GM12878 (cell line): ENCODE results near the gene HHAT. TPM values are rescaled to one million over a fixed set of nuclear protein-coding genes. Genes with fewer than 3 reads are reported as not detected.

Experiments
- ATF2 ChIP-seq: IDR thresholded peaks from 2 replicates; pipeline ENCODE4 v1.6.1; 2012; ENCODE audit warnings: low read length, inconsistent platforms
- BCL3 ChIP-seq: IDR thresholded peaks from 2 replicates; pipeline ENCODE4 v1.6.1; 2011; ENCODE audit warnings: borderline replicate concordance, low read depth, mild to moderate bottlenecking, moderate library complexity, low read length; ENCODE audit not compliant: insufficient read depth, poor library complexity, severe bottlenecking
- BHLHE40 ChIP-seq, 2 experiments: fragments of 450-650 bp in 1 of 2; IDR thresholded peaks; 2 replicates each; pipeline ENCODE4 v1.6.1; 2011 to 2017; ENCODE audit warnings: low read depth in 2 of 2, borderline replicate concordance in 1 of 2, improper control_type of control experiment in 1 of 2, low read length in 1 of 2, mild to moderate bottlenecking in 1 of 2
- CHD1 ChIP-seq: IDR thresholded peaks from 2 replicates; pipeline ENCODE4 v1.6.1; 2012; ENCODE audit warnings: low read depth, low read length, improper control_type of control experiment
- CHD4 ChIP-seq: fragments of 200-600 bp; sonication (generic); IDR thresholded peaks from 2 replicates; pipeline ENCODE4 v1.6.1; 2016; ENCODE audit warnings: mild to moderate bottlenecking
- EED ChIP-seq: sonication (generic); IDR thresholded peaks from 2 replicates; pipeline ENCODE4 v1.6.1; 2016; ENCODE audit warnings: antibody characterized with exemption, low read depth
- NFYA ChIP-seq: IDR thresholded peaks from 2 replicates; pipeline ENCODE4 v1.6.1; 2011; ENCODE audit warnings: low read depth, mild to moderate bottlenecking, low read length, improper control_type of control experiment, borderline replicate concordance
- PAX5 ChIP-seq: IDR thresholded peaks from 2 replicates; pipeline ENCODE4 v1.6.1; 2011; ENCODE audit warnings: low read depth, low read length, borderline replicate concordance
- RAD51 ChIP-seq: fragments of 450-650 bp; IDR thresholded peaks from 2 replicates; pipeline ENCODE4 v1.6.1; 2016; ENCODE audit warnings: moderate library complexity, mild to moderate bottlenecking, inconsistent platforms
- SUPT20H ChIP-seq: IDR thresholded peaks from 2 replicates; pipeline ENCODE4 v1.6.1; 2011; ENCODE audit warnings: low read depth, mild to moderate bottlenecking, low read length, moderate library complexity, borderline replicate concordance; ENCODE audit not compliant: control insufficient read depth
- ZNF687 ChIP-seq: fragments of 450-650 bp; IDR thresholded peaks from 2 replicates; pipeline ENCODE4 v1.6.1; 2017; ENCODE audit warnings: mild to moderate bottlenecking, moderate library complexity
- polyA plus RNA-seq, 11 experiments: library from polyadenylated mRNA; depleted of rRNA in 4 of 11; unstranded in 6 of 11; stranded (reverse) in 5 of 11; fragments of >200 nt; fragmentation: Nextera tagmentation in 4 of 11; fragmentation: Illumina TruSeq in 1 of 11; extraction: Ambion mirVana in 4 of 11; extraction: Trizol in 1 of 11; gene quantifications; 1 replicate in 1 of 11; 2 replicates in 10 of 11; pipeline versions ENCODE4 v1.2.1 to v1.2.3, GENCODE V29; 2011 to 2016; ENCODE audit warnings: inconsistent platforms in 2 of 11, missing spikeins in 2 of 11, low read depth in 1 of 11
- total RNA-seq, 4 experiments: library from RNA; depleted of rRNA in 3 of 4; stranded (reverse); fragments of >200 nt in 3 of 4; fragmentation: Illumina TruSeq in 1 of 4; extraction: Trizol in 1 of 4; gene quantifications; 2 replicates each; pipeline versions ENCODE4 v1.2.1 to v1.2.3, GENCODE V29; 2013 to 2021

Gene HHAT
- total and polyA plus RNA-seq, 10 of the 15 experiments (the other 5 are each of a cell fraction or from before 2014, with no cell fraction given) = 1.2 to 37.6 (median 2.6) TPM

GRCh38 chr1:210394281-210394821, 65.6 kb downstream of the HHAT start (continued):
- TF ChIP-seq BCL3 = peak; percentile 20
- TF ChIP-seq ATF2 = peak; percentile 16; the same call in 1 of the 2 replicates
- peak; percentile 97 for TF ChIP-seq ZNF687
- TF ChIP-seq EED = no peak
- TF ChIP-seq NFYA = no peak
- no peak for TF ChIP-seq SUPT20H
- TF ChIP-seq BHLHE40 (IDR thresholded peaks at IDR 0.05; ENCODE audit: borderline replicate concordance in 1 of 2, low read depth in 2 of 2, low read length in 1 of 2) = peak; percentile 66 to 83; a peak in 3 of 4 replicates
- TF ChIP-seq CHD1 = no peak
- peak; percentile 55; the same call in 1 of the 2 replicates for TF ChIP-seq PAX5
- TF ChIP-seq RAD51 = peak; percentile 33; the same call in 1 of the 2 replicates
- TF ChIP-seq CHD4 = no peak
- TF ChIP-seq, all 136 proteins: peak for 39
